Measurements from ENCODE around the gene ACE.

Gene ACE

DNA sequence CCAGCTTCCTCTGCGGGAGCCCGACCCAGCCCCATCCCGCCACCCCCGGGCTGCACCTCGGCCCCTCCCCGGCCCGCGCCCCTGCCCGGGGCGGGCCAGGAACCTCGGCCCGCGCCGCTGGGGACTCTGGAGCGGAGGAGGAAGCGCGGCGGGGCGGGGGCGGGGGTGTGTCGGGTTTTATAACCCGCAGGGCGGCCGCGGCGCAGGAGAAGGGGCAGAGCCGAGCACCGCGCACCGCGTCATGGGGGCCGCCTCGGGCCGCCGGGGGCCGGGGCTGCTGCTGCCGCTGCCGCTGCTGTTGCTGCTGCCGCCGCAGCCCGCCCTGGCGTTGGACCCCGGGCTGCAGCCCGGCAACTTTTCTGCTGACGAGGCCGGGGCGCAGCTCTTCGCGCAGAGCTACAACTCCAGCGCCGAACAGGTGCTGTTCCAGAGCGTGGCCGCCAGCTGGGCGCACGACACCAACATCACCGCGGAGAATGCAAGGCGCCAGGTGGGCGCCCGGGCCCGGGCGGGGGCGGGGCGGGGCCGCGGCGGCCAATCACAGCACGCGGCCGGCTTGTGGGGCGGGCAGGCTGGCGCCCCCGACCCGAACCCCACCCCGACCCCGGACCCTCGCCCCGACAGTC is at the start of gene ACE:
Gene ACE (plus strand): TSS at position 208 of the 626 bp plus-strand sequence. CDS start 34 bp downstream, at position 242.
- peak; percentile 88 for DNase-seq (ENCODE audit: low spot score)

GRCh38 chr17:63429766-63430165 is 47.1 kb upstream of the ACE start:
- no peak for DNase-seq (ENCODE audit: low spot score)

GRCh38 chr17:63430223-63430622 is 46.6 kb upstream of the ACE start:
- DNase-seq (ENCODE audit: low spot score), result no peak

GRCh38 chr17:63431618-63431938 is 45.3 kb upstream of the ACE start:
- DNase-seq (ENCODE audit: low spot score), result no peak

GRCh38 chr17:63431939-63432804 is 44.7 kb upstream of the ACE start:
- no peak for DNase-seq (ENCODE audit: low spot score)

DNA sequence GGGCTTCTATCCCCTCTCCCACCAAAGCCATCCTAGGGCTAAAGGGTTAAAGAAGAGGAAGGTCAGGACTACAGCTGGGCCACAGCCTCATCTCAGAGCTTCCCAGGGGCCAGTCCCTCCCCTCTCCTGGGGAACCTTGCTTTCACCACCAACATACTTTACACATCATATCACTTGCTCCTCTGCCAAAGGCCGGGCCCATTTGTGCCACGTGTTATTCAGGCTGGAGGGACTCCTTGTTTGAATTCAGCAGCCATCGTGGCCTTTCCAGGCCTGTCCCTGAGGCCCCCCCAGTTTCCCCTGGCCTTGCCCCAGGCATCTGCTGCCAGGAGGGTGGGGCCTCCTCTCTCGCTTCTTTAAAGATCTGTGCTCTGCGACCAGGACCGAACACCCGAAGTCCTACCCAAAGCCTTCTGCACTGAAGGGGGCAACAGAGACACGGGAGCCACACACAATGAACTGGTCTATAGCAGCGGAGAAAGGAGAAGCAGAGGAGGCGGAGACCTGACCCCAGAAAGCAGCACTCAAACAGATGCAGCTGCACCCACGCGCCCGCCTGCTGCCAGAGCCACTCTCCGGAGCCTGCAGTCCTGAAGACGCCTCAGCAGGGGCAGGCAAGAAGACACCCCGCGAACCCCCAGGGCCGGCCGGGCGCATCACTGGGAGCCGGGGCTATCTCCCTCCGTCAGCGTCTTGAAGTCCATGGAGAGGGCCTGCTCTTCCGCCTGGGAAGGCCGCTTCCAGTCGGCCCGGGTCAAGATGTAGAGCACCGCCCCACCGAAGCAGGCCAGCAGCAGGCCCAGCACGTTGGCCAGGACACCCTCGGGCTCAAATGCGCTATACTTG is 42.9 kb upstream of the ACE start:
- DNase-seq (ENCODE audit: low spot score), result no peak

GRCh38 chr17:63434951-63435571 is 41.8 kb upstream of the ACE start:
- peak; percentile 54 for DNase-seq (ENCODE audit: low spot score)

GRCh38 chr17:63435681-63436522 is 41.0 kb upstream of the ACE start:
- DNase-seq (ENCODE audit: low spot score), result peak; percentile 60

DNA sequence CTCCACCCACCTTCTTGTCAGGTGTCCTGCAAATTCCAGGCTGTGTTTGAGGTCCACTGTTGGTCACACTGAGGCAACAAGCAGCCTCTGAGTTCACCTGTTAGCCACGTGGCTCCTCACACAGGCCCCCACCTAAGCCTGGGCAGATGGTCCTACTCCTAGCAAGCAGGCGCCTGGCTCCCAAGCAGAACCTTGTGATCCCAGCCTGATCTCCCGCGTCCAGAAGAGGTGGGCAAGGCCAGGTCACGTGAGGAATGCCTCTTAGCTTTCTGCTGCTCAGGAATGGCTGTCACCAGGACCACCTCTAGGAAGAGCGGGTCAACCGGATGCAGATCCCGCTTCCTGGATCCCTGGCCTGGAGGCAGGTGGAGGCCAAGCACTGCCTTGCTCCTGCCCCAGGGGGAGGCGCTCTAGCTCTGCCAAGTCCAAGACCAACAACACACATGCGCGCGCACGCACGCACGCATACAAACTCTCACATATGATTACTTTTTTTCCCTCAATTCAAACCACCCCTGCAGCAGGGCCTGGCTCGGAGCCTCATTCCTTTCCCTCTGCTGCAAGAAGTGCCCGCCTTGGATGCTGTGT is 40.2 kb upstream of the ACE start:
- DNase-seq (ENCODE audit: low spot score), result peak; percentile 68

GRCh38 chr17:63437287-63438091 is 39.4 kb upstream of the ACE start:
- DNase-seq (ENCODE audit: low spot score), result no peak

DNA sequence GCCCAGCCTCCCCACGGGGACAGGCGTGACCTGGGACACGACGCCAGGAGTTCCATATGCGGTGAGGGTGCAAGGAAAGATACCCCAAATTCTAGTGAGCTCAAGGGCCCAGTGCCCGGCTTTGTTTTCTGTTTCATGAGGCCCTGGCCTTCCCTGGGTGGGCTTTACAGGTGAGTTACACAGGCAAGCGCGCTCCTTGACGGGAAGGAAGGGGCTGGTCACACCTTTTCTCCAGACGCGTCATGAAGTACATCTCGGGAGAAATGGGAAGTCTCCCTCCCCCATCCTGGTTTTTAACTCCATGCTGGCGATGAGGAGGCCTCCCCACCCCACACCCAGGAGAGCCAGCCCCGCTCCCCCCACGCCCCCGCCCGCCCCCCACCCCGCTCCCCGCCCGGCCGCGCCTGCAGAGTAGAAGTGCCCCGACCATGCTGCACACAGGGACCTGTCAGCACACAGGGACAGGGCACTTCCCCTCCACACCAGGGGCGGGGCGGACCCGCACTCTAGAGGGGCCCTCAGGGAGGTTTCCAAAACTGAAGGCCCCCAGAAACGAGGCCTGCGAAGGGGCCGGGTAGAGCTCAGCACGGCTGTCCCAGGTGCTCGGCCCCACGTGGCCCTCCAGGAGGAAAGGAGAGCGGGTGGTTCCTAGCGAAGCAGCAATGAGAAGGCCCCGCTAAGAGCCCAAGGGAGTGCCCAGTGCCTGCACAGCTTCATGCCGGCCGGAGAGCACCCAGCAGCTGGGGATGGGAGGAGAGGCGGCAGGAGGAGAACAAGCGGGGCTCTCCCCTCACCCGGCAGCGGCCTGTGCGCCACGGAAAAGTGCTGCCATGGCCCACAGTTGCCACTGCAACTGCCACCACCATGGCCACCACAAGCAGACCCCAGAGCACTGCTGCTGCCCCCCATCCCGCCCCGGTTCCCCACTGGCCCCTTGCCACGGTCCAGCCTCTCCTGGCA is 38.5 kb upstream of the ACE start:
- DNase-seq (ENCODE audit: low spot score), result no peak

DNA sequence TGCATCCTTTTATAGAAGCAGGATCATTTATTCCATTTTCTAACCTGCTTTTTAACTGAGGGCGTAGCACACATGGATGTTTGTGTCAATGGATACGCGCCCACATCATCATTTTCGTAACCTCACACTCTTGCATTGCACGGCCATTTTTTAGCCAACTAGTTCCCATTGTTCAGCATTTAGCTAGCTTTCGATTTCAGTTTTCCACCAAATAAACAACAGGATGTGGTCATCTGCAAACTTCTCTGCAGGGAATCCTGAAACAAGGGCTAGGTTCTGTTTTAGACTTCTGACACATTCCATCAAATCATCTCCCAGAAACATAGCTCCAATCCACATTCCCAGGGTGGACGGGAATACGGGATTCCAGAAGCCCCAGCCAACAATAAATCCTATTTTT is 37.2 kb upstream of the ACE start:
- no peak for DNase-seq (ENCODE audit: low spot score)

GRCh38 chr17:63440127-63440769 is 36.6 kb upstream of the ACE start:
- DNase-seq (ENCODE audit: low spot score), result no peak

DNA sequence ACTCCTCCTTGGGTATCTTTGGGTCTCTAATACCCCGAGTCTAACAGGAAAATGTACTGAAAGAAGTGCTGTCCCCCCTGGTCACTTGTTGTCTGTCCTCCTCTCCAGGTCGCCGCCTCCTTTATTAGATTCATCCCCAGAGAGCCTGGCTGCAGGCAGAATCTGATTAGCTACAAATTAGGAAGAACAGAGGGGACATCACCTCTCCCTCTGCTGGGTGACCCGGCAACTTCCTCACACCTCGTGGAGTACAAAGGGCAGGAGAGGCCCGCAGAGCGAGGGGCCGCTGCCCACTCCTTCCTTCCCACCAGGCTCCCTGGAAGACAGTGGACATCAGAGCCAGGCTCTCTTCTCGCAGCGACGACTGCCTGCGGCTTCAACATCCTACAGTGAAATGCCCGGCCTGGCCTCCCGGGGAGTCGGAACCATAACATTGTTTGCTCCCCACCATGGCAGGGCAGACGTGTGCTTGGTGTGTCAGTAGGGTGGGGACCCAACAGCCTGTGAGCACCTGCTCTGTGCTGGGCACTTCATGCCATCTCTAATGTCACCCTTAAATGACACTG is 36.0 kb upstream of the ACE start:
- no peak for DNase-seq (ENCODE audit: low spot score)

GRCh38 chr17:63441654-63442053 is 35.2 kb upstream of the ACE start:
- no peak for DNase-seq (ENCODE audit: low spot score)

- DNase-seq (ENCODE audit: low spot score), result no peak
These were observed 34.8 kb upstream of the ACE start for GRCh38 chr17:63442074-63442473.

- DNase-seq (ENCODE audit: low spot score), result peak; percentile 86
These were observed 34.3 kb upstream of the ACE start for GRCh38 chr17:63442549-63443035.

DNA sequence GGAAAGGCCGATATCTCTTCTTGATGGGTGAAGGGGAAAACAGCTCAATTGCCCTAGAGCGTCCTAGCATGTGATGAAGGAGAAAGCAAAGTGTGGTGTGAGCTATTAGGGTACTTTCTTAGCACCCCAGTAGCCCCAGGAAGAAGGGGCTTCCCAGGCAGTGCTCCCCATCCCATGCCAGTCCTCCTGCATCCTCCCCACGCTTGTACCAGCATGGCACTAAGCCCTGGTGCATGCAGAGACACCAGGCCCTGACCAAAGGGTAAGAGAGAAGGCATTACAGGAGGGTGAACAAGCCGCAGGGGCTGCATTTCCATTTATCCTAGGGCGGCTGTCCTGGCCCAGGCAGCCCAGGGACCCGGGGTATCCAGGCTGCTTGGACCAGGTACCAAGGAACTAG is 33.8 kb upstream of the ACE start:
- no peak for DNase-seq (ENCODE audit: low spot score)
